GM12878 (cell line): Measurements from ENCODE around the gene REPS1. TPM values are rescaled to one million over a fixed set of nuclear protein-coding genes. Genes with fewer than 3 reads are reported as not detected.

Experiments used
- ATAC-seq: fragments of 200-7000 bp; cut with Tn5 transposase; 3 replicates; pipeline ENCODE4 v1.9.1; 2020; ENCODE audit warnings: mild to moderate bottlenecking, moderate library complexity
- BruUV-seq: library from RNA; stranded (reverse); fragments of 400-500 nt; replicated peaks from 2 replicates; lab custom pipeline; 2021; lab: Mats Ljungman, UMichigan
- CTCF ChIA-PET: fragments of 300-600 bp; sonication (Branson Sonifier 250); formaldehyde crosslinking; extraction: SDS; loops from one replicate; lab custom pipeline; 2021; ENCODE audit warnings: inconsistent platforms; lab: Yijun Ruan, JAX
- POLR2A ChIA-PET: fragments of 350-600 bp; formaldehyde crosslinking; extraction: SDS; loops from one replicate; lab custom pipeline; 2021; ENCODE audit warnings: inconsistent platforms; lab: Charles Lee
- RAD21 ChIA-PET: fragments of 300-600 bp; sonication (Branson Sonifier 250); formaldehyde crosslinking; loops from one replicate; lab custom pipeline; 2023; ENCODE audit warnings: antibody characterized with exemption; ENCODE audit not compliant: unreplicated experiment; lab: Charles Lee
- SMC1A ChIA-PET: fragments of 300-600 bp; sonication (Branson Sonifier 250); formaldehyde crosslinking; loops from one replicate; lab custom pipeline; 2023; ENCODE audit not compliant: unreplicated experiment, uncharacterized antibody; lab: Charles Lee
- DNase-seq: peaks from one replicate; pipeline ENCODE4 v3.0.0-alpha.2; 2011; ENCODE audit warnings: low read depth, low spot score
- FAIRE-seq: peaks from 3 replicates; lab custom pipeline; 2011; peaks lifted over from hg19 to GRCh38; lab: Jason Lieb, UNC
- H2AFZ ChIP-seq: 2 replicates; pipeline ENCODE4 v1.6.0; 2011; ENCODE audit warnings: low read depth, low read length, control low read depth; ENCODE audit not compliant: control insufficient read depth
- H3K27ac ChIP-seq: 2 replicates; pipeline ENCODE4 v1.5.1; 2011; ENCODE audit warnings: control low read depth; ENCODE audit not compliant: control insufficient read depth, insufficient read depth
- H3K27me3 ChIP-seq, 2 experiments: replicated peaks in 1 of 2; 2 replicates each; pipeline versions ENCODE4 v1.6.0 to v1.6.1; 2011; ENCODE audit warnings: low read length in 1 of 2; ENCODE audit not compliant: control insufficient read depth in 2 of 2, insufficient read depth in 2 of 2
- H3K36me3 ChIP-seq, 2 experiments: 2 replicates each; pipeline ENCODE4 v1.5.1; 2011; ENCODE audit warnings: low read length in 1 of 2; ENCODE audit not compliant: control insufficient read depth in 2 of 2, insufficient read depth in 2 of 2
- H3K4me1 ChIP-seq: 2 replicates; pipeline ENCODE4 v1.6.1; 2011; ENCODE audit warnings: mild to moderate bottlenecking, low read length, moderate library complexity, mixed read lengths; ENCODE audit not compliant: control insufficient read depth, insufficient read depth
- H3K4me2 ChIP-seq: 2 replicates; pipeline ENCODE4 v1.6.0; 2011; ENCODE audit warnings: control low read depth; ENCODE audit not compliant: control insufficient read depth, insufficient read depth
- H3K4me3 ChIP-seq: fragments of 200-600 bp; sonication (generic); 2 replicates; pipeline ENCODE4 v1.5.1; 2016
- H3K79me2 ChIP-seq: 2 replicates; pipeline ENCODE4 v1.6.0; 2011; ENCODE audit warnings: low read length; ENCODE audit not compliant: control insufficient read depth, insufficient read depth
- H3K9ac ChIP-seq: 2 replicates; pipeline ENCODE4 v1.8.0; 2011; ENCODE audit warnings: low read length, control low read depth, mixed read lengths; ENCODE audit not compliant: control insufficient read depth, insufficient read depth
- H3K9me3 ChIP-seq: replicated peaks from 3 replicates; pipeline ENCODE4 v1.5.1; 2011; ENCODE audit warnings: mild to moderate bottlenecking, low read length; ENCODE audit not compliant: control insufficient read depth, insufficient read depth
- H4K20me1 ChIP-seq: 2 replicates; pipeline ENCODE4 v1.6.0; 2011; ENCODE audit not compliant: control insufficient read depth, insufficient read depth
- ATF7 ChIP-seq: fragments of 450-650 bp; IDR thresholded peaks from 2 replicates; pipeline ENCODE4 v1.6.1; 2016; ENCODE audit warnings: low read depth, mild to moderate bottlenecking
- CBFB ChIP-seq: IDR thresholded peaks from 2 replicates; pipeline ENCODE4 v1.6.1; 2016; ENCODE audit warnings: antibody characterized with exemption, low read depth
- CHD2 ChIP-seq: IDR thresholded peaks from 2 replicates; pipeline ENCODE4 v1.6.1; 2011; ENCODE audit warnings: low read depth, low read length, improper control_type of control experiment, borderline replicate concordance
- NR2C1 ChIP-seq: fragments of 450-650 bp; IDR thresholded peaks from 2 replicates; pipeline ENCODE4 v1.6.1; 2017; ENCODE audit warnings: antibody characterized with exemption, mild to moderate bottlenecking, moderate library complexity
- RAD51 ChIP-seq: fragments of 450-650 bp; IDR thresholded peaks from 2 replicates; pipeline ENCODE4 v1.6.1; 2016; ENCODE audit warnings: moderate library complexity, mild to moderate bottlenecking, inconsistent platforms
- REST ChIP-seq: IDR thresholded peaks from 2 replicates; pipeline ENCODE4 v1.6.1; 2012; ENCODE audit warnings: mild to moderate bottlenecking, low read depth, low read length
- SPI1 ChIP-seq: IDR thresholded peaks from 2 replicates; pipeline ENCODE4 v1.6.1; 2011; ENCODE audit warnings: low read depth, mild to moderate bottlenecking, low read length, moderate library complexity, borderline replicate concordance; ENCODE audit not compliant: insufficient read depth
- WGBS: methylation state at CpG from one replicate; pipeline ENCODE4 v1.1.6; 2016; ENCODE audit warnings: low lambda C conversion rate; ENCODE audit not compliant: insufficient replicate concordance, insufficient coverage; ENCODE audit errors: missing lambda C conversion rate; 5-methylcytosine and 5-hydroxymethylcytosine counted together
- in situ Hi-C: fragments of 300-500 bp; cut with MboI; formaldehyde crosslinking; loops from 9 replicates; pipeline ENCODE4 v1.14.3; 2018; ENCODE audit warnings: mixed read lengths
- intact Hi-C: fragments of 100-400 bp; cut with micrococcal nuclease; formaldehyde crosslinking; loops from one replicate; pipeline ENCODE4 v1.14.2; 2022; ENCODE audit not compliant: unreplicated experiment
- polyA plus RNA-seq, 11 experiments: library from polyadenylated mRNA; depleted of rRNA in 4 of 11; unstranded in 6 of 11; stranded (reverse) in 5 of 11; fragments of >200 nt; fragmentation: Nextera tagmentation in 4 of 11; fragmentation: Illumina TruSeq in 1 of 11; extraction: Ambion mirVana in 4 of 11; extraction: Trizol in 1 of 11; gene quantifications; 1 replicate in 1 of 11; 2 replicates in 10 of 11; pipeline versions ENCODE4 v1.2.1 to v1.2.3, GENCODE V29; 2011 to 2016; ENCODE audit warnings: inconsistent platforms in 2 of 11, missing spikeins in 2 of 11, low read depth in 1 of 11
- total RNA-seq, 4 experiments: library from RNA; depleted of rRNA in 3 of 4; stranded (reverse); fragments of >200 nt in 3 of 4; fragmentation: Illumina TruSeq in 1 of 4; extraction: Trizol in 1 of 4; gene quantifications; 2 replicates each; pipeline versions ENCODE4 v1.2.1 to v1.2.3, GENCODE V29; 2013 to 2021
- TF ChIP-seq, protein P1 (sequence below): fragments of 450-650 bp; IDR thresholded peaks from 2 replicates; pipeline ENCODE4 v1.6.1; 2017; ENCODE audit warnings: mild to moderate bottlenecking, moderate library complexity
- TF ChIP-seq, protein P2 (sequence below): IDR thresholded peaks from 2 replicates; pipeline ENCODE4 v1.6.1; 2011; ENCODE audit warnings: low read depth, mild to moderate bottlenecking, low read length, moderate library complexity, borderline replicate concordance; ENCODE audit errors: extremely low read depth

REPS1 gene
- total and polyA plus RNA-seq, 10 of the 15 experiments (the other 5 are each of a cell fraction or from before 2014, with no cell fraction given): 13.7 to 59.3 (median 31.7) TPM

GRCh38 chr6:139028215-139028657 lies 40.2 kb upstream of the REPS1 start:
- DNase-seq: no peak
- 2% methylated on average over 14 of the region's 14 CpGs for WGBS
- H3K9ac ChIP-seq: peak overlapping the region; percentile 98

More at GRCh38 chr6:139028215-139028657, 40.2 kb upstream of the REPS1 start:
- intact Hi-C loops (loop anchor here (2.0 kb wide), 1 partner anchor 39 kb away; the partner anchor contains the start of gene REPS1), in situ Hi-C loops (no loop called here)
- BruUV-seq: TSS peak; percentile 90
- TF ChIP-seq, protein P1, sequence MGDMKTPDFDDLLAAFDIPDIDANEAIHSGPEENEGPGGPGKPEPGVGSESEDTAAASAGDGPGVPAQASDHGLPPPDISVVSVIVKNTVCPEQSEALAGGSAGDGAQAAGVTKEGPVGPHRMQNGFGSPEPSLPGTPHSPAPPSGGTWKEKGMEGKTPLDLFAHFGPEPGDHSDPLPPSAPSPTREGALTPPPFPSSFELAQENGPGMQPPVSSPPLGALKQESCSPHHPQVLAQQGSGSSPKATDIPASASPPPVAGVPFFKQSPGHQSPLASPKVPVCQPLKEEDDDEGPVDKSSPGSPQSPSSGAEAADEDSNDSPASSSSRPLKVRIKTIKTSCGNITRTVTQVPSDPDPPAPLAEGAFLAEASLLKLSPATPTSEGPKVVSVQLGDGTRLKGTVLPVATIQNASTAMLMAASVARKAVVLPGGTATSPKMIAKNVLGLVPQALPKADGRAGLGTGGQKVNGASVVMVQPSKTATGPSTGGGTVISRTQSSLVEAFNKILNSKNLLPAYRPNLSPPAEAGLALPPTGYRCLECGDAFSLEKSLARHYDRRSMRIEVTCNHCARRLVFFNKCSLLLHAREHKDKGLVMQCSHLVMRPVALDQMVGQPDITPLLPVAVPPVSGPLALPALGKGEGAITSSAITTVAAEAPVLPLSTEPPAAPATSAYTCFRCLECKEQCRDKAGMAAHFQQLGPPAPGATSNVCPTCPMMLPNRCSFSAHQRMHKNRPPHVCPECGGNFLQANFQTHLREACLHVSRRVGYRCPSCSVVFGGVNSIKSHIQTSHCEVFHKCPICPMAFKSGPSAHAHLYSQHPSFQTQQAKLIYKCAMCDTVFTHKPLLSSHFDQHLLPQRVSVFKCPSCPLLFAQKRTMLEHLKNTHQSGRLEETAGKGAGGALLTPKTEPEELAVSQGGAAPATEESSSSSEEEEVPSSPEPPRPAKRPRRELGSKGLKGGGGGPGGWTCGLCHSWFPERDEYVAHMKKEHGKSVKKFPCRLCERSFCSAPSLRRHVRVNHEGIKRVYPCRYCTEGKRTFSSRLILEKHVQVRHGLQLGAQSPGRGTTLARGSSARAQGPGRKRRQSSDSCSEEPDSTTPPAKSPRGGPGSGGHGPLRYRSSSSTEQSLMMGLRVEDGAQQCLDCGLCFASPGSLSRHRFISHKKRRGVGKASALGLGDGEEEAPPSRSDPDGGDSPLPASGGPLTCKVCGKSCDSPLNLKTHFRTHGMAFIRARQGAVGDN: peak; percentile 36; the same call in 1 of the 2 replicates
- TF ChIP-seq, protein P2, sequence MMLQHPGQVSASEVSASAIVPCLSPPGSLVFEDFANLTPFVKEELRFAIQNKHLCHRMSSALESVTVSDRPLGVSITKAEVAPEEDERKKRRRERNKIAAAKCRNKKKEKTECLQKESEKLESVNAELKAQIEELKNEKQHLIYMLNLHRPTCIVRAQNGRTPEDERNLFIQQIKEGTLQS: no peak
- TF ChIP-seq CHD2 (0 out of 2 replicates have a peak, but pooled peaks have one; percentile 13), SPI1 (no peak), RAD51 (0 out of 2 replicates have a peak, but pooled peaks have one; percentile 4), NR2C1 (no peak), CBFB (0 out of 2 replicates have a peak, but pooled peaks have one; percentile 27), REST (0 out of 2 replicates have a peak, but pooled peaks have one; percentile 8), ATF7 (no peak; the same call in 1 of the 2 replicates)
- TF ChIP-seq, all 136 proteins: peak for 5
- FAIRE-seq (no peak), ATAC-seq (peak; percentile 1)
- SMC1A ChIA-PET: interaction anchor here (1.4 to 1.6 kb wide), 2 partner anchors 71 to 347 kb away, joined by 3 to 5 read pairs; no protein-coding TSS in a partner anchor
- Histone ChIP-seq H3K9me3 (no peaks in the 10 kb centered on the region), H3K4me3 (peak overlapping the region; percentile 93), H3K36me3 (peaks cover 0 to 2% of the 10 kb centered on the region in 2 experiments; a peak in 1 of 4 replicates), H3K79me2 (peaks cover 51% of the 10 kb centered on the region), H2AFZ (peak overlapping the region; percentile 96), H3K4me1 (peaks cover 6% of the 10 kb centered on the region), H3K27me3 (no peaks in the 10 kb centered on the region), H4K20me1 (no peaks in the 10 kb centered on the region), H3K27ac (peak overlapping the region; percentile 88), H3K4me2 (peak overlapping the region; percentile 97)
- POLR2A ChIA-PET: interaction anchor here (1.2 kb wide), 2 partner anchors 12 to 254 kb away, joined by 3 read pairs; partner anchors contain the start of gene CCDC28A
- CTCF ChIA-PET: interaction anchor here (1.0 to 1.5 kb wide), 2 partner anchors 40 to 70 kb away, joined by 3 to 8 read pairs; partner anchors contain the start of gene REPS1
- RAD21 ChIA-PET: interaction anchor here (1.0 to 1.1 kb wide), 2 partner anchors 12 to 43 kb away, joined by 4 to 8 read pairs; no protein-coding TSS in a partner anchor
